Esophagus squamous epithelium (tissue), 5 donors: ENCODE data around the gene LRRC15. TPM values are rescaled to one million over a fixed set of nuclear protein-coding genes. Genes with fewer than 3 reads are reported as not detected.

Source experiments
- DNase-seq: peaks from one replicate; lab custom pipeline; 2025; lab: John Stamatoyannopoulos, UW
- H3K27ac ChIP-seq, 4 donors: fragments of 200-600 bp; sonication (generic); one replicate each; pipeline ENCODE4 v1.5.1; 2016 to 2019; ENCODE audit warnings: mild to moderate bottlenecking in 1 of 4
- H3K27me3 ChIP-seq, 4 donors: fragments of 200-600 bp; sonication (generic); 1 replicate in 3 of 4; 2 replicates in 1 of 4; pipeline versions ENCODE4 v1.5.1 to v1.6.0; 2017 to 2021; ENCODE audit warnings: antibody characterized with exemption in 1 of 4
- H3K36me3 ChIP-seq, 3 donors: fragments of 200-600 bp; sonication (generic); one replicate each; pipeline ENCODE4 v1.5.1; 2016 to 2019
- H3K4me1 ChIP-seq, 3 donors: fragments of 200-600 bp; sonication (generic); one replicate each; pipeline ENCODE4 v1.5.1; 2017 to 2019
- H3K4me3 ChIP-seq, 4 donors: fragments of 200-600 bp; sonication (generic); 1 replicate in 3 of 4; 2 replicates in 1 of 4; pipeline ENCODE4 v1.5.1; 2016 to 2019; ENCODE audit warnings: mild to moderate bottlenecking in 2 of 4, moderate library complexity in 1 of 4
- H3K9me3 ChIP-seq, 3 donors: fragments of 200-600 bp; sonication (generic); one replicate each; pipeline ENCODE4 v1.5.1; 2016 to 2019
- POLR2A ChIP-seq, 4 donors: fragments of 450-650 bp; IDR thresholded peaks; one replicate each; pipeline ENCODE4 v1.6.1; 2017; ENCODE audit warnings: antibody characterized with exemption in 4 of 4, mild to moderate bottlenecking in 4 of 4, moderate library complexity in 3 of 4
- WGBS, 2 donors: methylation state at CpG; one replicate each; pipeline ENCODE4 v1.1.5; 2018; 5-methylcytosine and 5-hydroxymethylcytosine counted together
- intact Hi-C: fragments of 100-400 bp; cut with DNase I; formaldehyde crosslinking; loops from one replicate; pipeline ENCODE4 v1.15.0; 2022
- total RNA-seq, 4 donors: library from RNA; depleted of rRNA; stranded (reverse); fragments of >200 nt; gene quantifications; one replicate each; pipeline ENCODE4 v1.1.0, GENCODE V29; 2016
- TF ChIP-seq, protein P1 (sequence below), 6 experiments: fragments of 450-650 bp in 4 of 6; fragments of 200-600 bp in 2 of 6; sonication (generic) in 2 of 6; IDR thresholded peaks; one replicate each; pipeline ENCODE4 v1.5.1; 2016 to 2019; ENCODE audit warnings: antibody characterized with exemption in 6 of 6, mild to moderate bottlenecking in 4 of 6, moderate library complexity in 4 of 6
- donor health status: DM: yes; HTN: yes; CAD: no.

LRRC15 gene
- total RNA-seq, 4 donors from 2014 or later = 0.38 TPM; not detected in 3

DNA sequence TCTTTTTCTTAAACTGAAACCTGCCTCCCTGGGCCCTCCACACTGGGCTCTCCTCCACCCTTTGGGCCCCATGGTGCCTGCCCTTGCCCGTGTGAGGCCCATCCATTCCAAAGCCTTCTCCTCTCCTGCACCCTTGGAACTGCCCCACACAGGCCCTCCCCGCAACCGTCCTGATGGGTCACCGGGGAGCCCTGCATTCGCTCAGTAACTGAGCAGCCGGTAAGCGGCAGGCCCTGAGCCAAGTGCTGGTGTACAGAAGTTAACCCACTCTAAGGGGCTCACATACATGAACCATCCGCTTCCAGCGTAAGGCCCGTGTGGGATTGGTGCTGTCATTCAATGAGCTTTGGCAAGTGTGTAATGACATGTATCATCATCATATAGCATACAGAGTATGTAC, 5.4 kb upstream of the LRRC15 start:
- DNase-seq = no peak
- no peaks in the 10 kb centered on the region for H3K36me3 ChIP-seq
- H3K27ac ChIP-seq = no peak overlapping the region
- H3K4me3 ChIP-seq = no peak overlapping the region
- H3K27me3 ChIP-seq = peaks cover 0 to 57% (median 0%) of the 10 kb centered on the region in 4 donors
- WGBS, 2 donors = 77 to 86% methylated on average over 6 to 7 of the region's 10 CpGs
- intact Hi-C loops = no loop called here
- H3K4me1 ChIP-seq = peaks cover 0 to 5% (median 0%) of the 10 kb centered on the region in 3 donors
- no peaks in the 10 kb centered on the region for H3K9me3 ChIP-seq
- no peak for TF ChIP-seq POLR2A (IDR thresholded peaks at IDR 0.05)
- TF ChIP-seq, protein P1, sequence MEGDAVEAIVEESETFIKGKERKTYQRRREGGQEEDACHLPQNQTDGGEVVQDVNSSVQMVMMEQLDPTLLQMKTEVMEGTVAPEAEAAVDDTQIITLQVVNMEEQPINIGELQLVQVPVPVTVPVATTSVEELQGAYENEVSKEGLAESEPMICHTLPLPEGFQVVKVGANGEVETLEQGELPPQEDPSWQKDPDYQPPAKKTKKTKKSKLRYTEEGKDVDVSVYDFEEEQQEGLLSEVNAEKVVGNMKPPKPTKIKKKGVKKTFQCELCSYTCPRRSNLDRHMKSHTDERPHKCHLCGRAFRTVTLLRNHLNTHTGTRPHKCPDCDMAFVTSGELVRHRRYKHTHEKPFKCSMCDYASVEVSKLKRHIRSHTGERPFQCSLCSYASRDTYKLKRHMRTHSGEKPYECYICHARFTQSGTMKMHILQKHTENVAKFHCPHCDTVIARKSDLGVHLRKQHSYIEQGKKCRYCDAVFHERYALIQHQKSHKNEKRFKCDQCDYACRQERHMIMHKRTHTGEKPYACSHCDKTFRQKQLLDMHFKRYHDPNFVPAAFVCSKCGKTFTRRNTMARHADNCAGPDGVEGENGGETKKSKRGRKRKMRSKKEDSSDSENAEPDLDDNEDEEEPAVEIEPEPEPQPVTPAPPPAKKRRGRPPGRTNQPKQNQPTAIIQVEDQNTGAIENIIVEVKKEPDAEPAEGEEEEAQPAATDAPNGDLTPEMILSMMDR (IDR thresholded peaks at IDR 0.05) = no peak

DNA sequence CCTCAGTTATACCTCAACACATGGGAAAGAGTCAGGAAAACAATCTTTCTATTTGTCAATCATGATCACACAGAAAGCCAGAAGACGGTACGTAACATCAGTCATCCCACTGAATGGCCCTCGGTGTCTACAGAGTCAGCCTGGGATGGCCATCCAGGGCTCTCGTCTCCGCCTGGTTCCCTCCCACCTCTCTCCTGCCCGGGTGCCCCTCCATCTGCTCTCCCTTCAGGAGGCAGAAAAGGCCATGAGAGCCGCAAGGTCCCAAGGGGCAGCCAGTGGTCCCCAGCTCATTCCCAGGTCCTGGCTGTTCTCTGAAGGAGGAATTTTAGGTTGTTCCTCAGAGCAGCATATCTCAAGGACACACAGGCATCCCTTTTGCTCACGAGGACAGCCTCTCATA, 4.4 kb upstream of the LRRC15 start:
- 73 to 75% methylated on average over 8 of the region's 8 CpGs for WGBS, 2 donors
- no peak for TF ChIP-seq POLR2A (IDR thresholded peaks at IDR 0.05)
- TF ChIP-seq, protein P1 (IDR thresholded peaks at IDR 0.05) = no peak
- H3K36me3 ChIP-seq = no peaks in the 10 kb centered on the region
- no peak for DNase-seq
- intact Hi-C loops = no loop called here
- H3K27me3 ChIP-seq = peaks cover 0 to 57% (median 0%) of the 10 kb centered on the region in 4 donors
- H3K9me3 ChIP-seq = no peaks in the 10 kb centered on the region
- peaks cover 0 to 5% (median 0%) of the 10 kb centered on the region in 3 donors for H3K4me1 ChIP-seq
- no peak overlapping the region for H3K4me3 ChIP-seq
- H3K27ac ChIP-seq = no peak overlapping the region

- Histone ChIP-seq H3K36me3 (no peaks in the 10 kb centered on the region), H3K4me1 (peaks cover 0 to 5% (median 0%) of the 10 kb centered on the region in 3 donors), H3K27me3 (peaks cover 0 to 56% (median 2%) of the 10 kb centered on the region in 4 donors), H3K27ac (no peak overlapping the region), H3K9me3 (no peaks in the 10 kb centered on the region), H3K4me3 (no peak overlapping the region)
- 60 to 85% methylated on average over 1 to 6 of the region's 14 CpGs for WGBS, 2 donors
- intact Hi-C loops = no loop called here
- TF ChIP-seq, protein P1 (IDR thresholded peaks at IDR 0.05) = no peak
- TF ChIP-seq POLR2A (IDR thresholded peaks at IDR 0.05) = no peak
- no peak for DNase-seq
Measured at GRCh38 chr3:194373028-194373427, 3.5 kb upstream of the LRRC15 start.

DNA sequence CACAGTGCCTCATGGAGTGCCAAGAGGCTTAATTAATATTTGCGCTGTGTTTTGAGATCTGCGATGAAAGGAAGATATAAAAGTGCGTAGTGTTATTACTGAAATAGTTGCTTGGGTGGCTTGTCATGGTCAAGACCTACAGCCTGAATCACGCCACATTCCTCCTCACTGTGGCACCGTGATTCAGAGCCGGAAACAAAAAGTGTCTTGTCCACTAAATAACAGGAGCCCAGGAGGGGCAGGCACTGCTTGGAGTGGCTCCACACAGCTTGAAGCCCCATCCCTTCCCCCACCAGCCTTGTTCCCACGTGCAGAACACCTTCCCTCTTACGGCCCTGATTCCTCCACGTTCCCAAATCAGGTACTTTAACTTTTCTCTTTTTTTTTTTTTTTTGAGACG, 1.2 kb upstream of the LRRC15 start:
- Histone ChIP-seq H3K4me3 (no peak overlapping the region), H3K4me1 (peaks cover 0 to 5% (median 0%) of the 10 kb centered on the region in 3 donors), H3K9me3 (no peaks in the 10 kb centered on the region), H3K27ac (no peak overlapping the region), H3K27me3 (peaks cover 0 to 54% (median 2%) of the 10 kb centered on the region in 4 donors), H3K36me3 (no peaks in the 10 kb centered on the region)
- intact Hi-C loops = no loop called here
- DNase-seq = no peak
- WGBS, 2 donors = 57 to 66% methylated on average over 10 of the region's 10 CpGs
- TF ChIP-seq POLR2A (IDR thresholded peaks at IDR 0.05) = no peak
- TF ChIP-seq, protein P1 (IDR thresholded peaks at IDR 0.05) = no peak

- TF ChIP-seq, protein P1 (IDR thresholded peaks at IDR 0.05) = no peak
- TF ChIP-seq POLR2A (IDR thresholded peaks at IDR 0.05) = no peak
- Histone ChIP-seq H3K4me1 (peaks cover 0 to 11% (median 7%) of the 10 kb centered on the region in 3 donors), H3K27me3 (peaks cover 0 to 61% (median 2%) of the 10 kb centered on the region in 4 donors), H3K36me3 (no peaks in the 10 kb centered on the region), H3K4me3 (no peak overlapping the region), H3K9me3 (no peaks in the 10 kb centered on the region), H3K27ac (no peak overlapping the region)
- intact Hi-C loops = no loop called here
- no peak for DNase-seq
- 75 to 78% methylated on average over 5 of the region's 6 CpGs for WGBS, 2 donors
Measured at GRCh38 chr3:194368918-194369317, 625 bp downstream of the LRRC15 start.
